HEK293T (cell line): ENCODE results near the gene NDUFA13.

Experiments used
- CTCF ChIA-PET: fragments of 350-600 bp; formaldehyde crosslinking; extraction: SDS; loops from one replicate; lab custom pipeline; 2021; ENCODE audit warnings: antibody characterized with exemption, inconsistent platforms; lab: Yijun Ruan, JAX
- POLR2A ChIA-PET: fragments of 350-600 bp; formaldehyde crosslinking; extraction: SDS; loops from one replicate; lab custom pipeline; 2020; ENCODE audit warnings: antibody characterized with exemption, inconsistent platforms; lab: Yijun Ruan, JAX
- DNase-seq: peaks from one replicate; pipeline ENCODE4 v3.0.0; 2012; ENCODE audit warnings: mixed read lengths; ENCODE audit errors: extremely low spot score
- ARNT ChIP-seq: fragments of 450-650 bp; IDR thresholded peaks from 2 replicates; pipeline ENCODE4 v1.6.1; 2017; ENCODE audit warnings: mild to moderate bottlenecking
- BHLHE40 ChIP-seq: fragments of 450-650 bp; IDR thresholded peaks from 2 replicates; pipeline ENCODE4 v1.6.1; 2016; ENCODE audit warnings: mild to moderate bottlenecking, moderate library complexity, borderline replicate concordance
- CTBP1 ChIP-seq: fragments of 450-650 bp; IDR thresholded peaks from 2 replicates; pipeline ENCODE4 v1.6.1; 2016; ENCODE audit warnings: borderline replicate concordance
- ELF4 ChIP-seq: fragments of 450-650 bp; IDR thresholded peaks from 2 replicates; pipeline ENCODE4 v1.6.1; 2017; ENCODE audit warnings: antibody characterized with exemption
- FOXA1 ChIP-seq: fragments of 450-650 bp; IDR thresholded peaks from 2 replicates; pipeline ENCODE4 v1.6.1; 2016; ENCODE audit warnings: mild to moderate bottlenecking
- FOXK2 ChIP-seq: fragments of 450-650 bp; IDR thresholded peaks from 2 replicates; pipeline ENCODE4 v1.6.1; 2016; ENCODE audit warnings: mild to moderate bottlenecking
- FOXM1 ChIP-seq: fragments of 450-650 bp; IDR thresholded peaks from 2 replicates; pipeline ENCODE4 v1.6.1; 2017; ENCODE audit warnings: mild to moderate bottlenecking, borderline replicate concordance
- HDGF ChIP-seq: fragments of 450-650 bp; IDR thresholded peaks from 2 replicates; pipeline ENCODE4 v1.6.1; 2017; ENCODE audit warnings: antibody characterized with exemption, borderline replicate concordance
- L3MBTL2 ChIP-seq: fragments of 450-650 bp; conservative IDR thresholded peaks from 2 replicates; pipeline ENCODE4 v1.6.1; 2016; ENCODE audit warnings: mild to moderate bottlenecking
- LEF1 ChIP-seq: fragments of 450-650 bp; IDR thresholded peaks from 2 replicates; pipeline ENCODE4 v1.6.1; 2017; ENCODE audit warnings: mild to moderate bottlenecking, borderline replicate concordance
- NFRKB ChIP-seq: fragments of 450-650 bp; IDR thresholded peaks from 2 replicates; pipeline ENCODE4 v1.6.1; 2016; ENCODE audit warnings: mild to moderate bottlenecking, moderate library complexity
- SP1 ChIP-seq: fragments of 450-650 bp; IDR thresholded peaks from 2 replicates; pipeline ENCODE4 v1.6.1; 2017
- SUZ12 ChIP-seq: fragments of 450-650 bp; IDR thresholded peaks from 2 replicates; pipeline ENCODE4 v1.6.1; 2016; ENCODE audit warnings: mild to moderate bottlenecking
- TARDBP ChIP-seq: fragments of 450-650 bp; IDR thresholded peaks from 2 replicates; pipeline ENCODE4 v1.6.1; 2016
- ZNF384 ChIP-seq: fragments of 450-650 bp; IDR thresholded peaks from 2 replicates; pipeline ENCODE4 v1.6.1; 2016
- TF ChIP-seq, protein P1 (sequence below): fragments of 450-650 bp; IDR thresholded peaks from 2 replicates; pipeline ENCODE4 v1.6.1; 2016

Gene NDUFA13

GRCh38 chr19:19488875-19489690 lies 26.9 kb upstream of the NDUFA13 start:
- ChIA-PET POLR2A (interaction anchor here (1.6 to 1.7 kb wide), 2 partner anchors 104 to 124 kb away, joined by 5 to 6 read pairs; no protein-coding TSS in a partner anchor), CTCF (interaction anchor here (1.0 to 4.2 kb wide), 4 partner anchors 10 to 128 kb away, joined by 3 to 19 read pairs (median 8); no protein-coding TSS in a partner anchor)
- TF ChIP-seq FOXA1: no peak
- TF ChIP-seq, protein P1, sequence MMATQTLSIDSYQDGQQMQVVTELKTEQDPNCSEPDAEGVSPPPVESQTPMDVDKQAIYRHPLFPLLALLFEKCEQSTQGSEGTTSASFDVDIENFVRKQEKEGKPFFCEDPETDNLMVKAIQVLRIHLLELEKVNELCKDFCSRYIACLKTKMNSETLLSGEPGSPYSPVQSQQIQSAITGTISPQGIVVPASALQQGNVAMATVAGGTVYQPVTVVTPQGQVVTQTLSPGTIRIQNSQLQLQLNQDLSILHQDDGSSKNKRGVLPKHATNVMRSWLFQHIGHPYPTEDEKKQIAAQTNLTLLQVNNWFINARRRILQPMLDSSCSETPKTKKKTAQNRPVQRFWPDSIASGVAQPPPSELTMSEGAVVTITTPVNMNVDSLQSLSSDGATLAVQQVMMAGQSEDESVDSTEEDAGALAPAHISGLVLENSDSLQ: peak; percentile 63
- peak; percentile 65 for DNase-seq

- TF ChIP-seq ELF4 (no peak), FOXA1 (no peak), FOXM1 (no peak), ARNT (no peak), LEF1 (no peak), NFRKB (no peak), HDGF (no peak), ZNF384 (no peak), SP1 (no peak), TARDBP (no peak), BHLHE40 (no peak)
- TF ChIP-seq, protein P1: no peak
- ChIA-PET CTCF (interaction anchor here (0.6 to 4.2 kb wide), 6 partner anchors 11 to 316 kb away, joined by 3 to 19 read pairs (median 6); no protein-coding TSS in a partner anchor), POLR2A (interaction anchor here (1.6 to 1.7 kb wide), 2 partner anchors 104 to 125 kb away, joined by 5 to 6 read pairs; no protein-coding TSS in a partner anchor)
- no peak for DNase-seq
These were observed 26.2 kb upstream of the NDUFA13 start for GRCh38 chr19:19489804-19490204.

DNA sequence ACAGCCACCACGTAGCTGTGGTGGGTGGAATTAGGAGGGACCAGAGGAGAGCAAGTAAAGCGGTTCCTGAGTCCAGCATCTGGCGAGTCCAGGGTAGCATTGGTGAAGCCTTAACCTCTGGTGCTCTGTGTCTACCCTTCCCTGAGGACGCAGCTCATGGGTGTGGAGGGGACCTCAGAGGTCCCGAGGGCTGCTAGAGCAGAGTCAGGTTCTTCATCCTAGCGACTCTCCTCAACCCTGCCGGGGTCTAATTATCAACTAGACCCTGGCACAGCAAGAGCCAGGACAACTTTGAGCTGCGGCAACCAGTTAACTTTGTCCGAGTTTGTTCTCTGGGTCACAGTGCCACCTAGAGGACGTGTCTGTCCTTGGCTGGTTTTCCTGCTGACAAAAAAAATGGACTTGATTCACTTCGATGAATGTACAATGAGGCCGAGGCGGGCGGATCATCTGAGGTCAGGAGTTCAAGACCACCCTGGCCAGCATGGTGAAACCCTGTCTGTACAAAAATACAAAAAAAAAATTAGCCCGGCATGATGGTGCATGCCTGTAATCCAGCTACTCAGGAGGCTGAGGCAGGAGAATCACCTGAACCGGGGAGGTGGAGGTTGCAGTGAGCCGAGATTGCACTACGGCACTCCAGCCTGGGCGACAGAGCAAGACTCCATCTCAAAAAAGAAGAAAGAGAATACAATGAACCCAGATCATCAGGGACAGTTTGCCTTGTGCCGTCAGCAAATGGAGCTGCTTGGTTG lies 25.6 kb upstream of the NDUFA13 start:
- TF ChIP-seq ELF4 (no peak), ZNF384 (peak; percentile 43; the same call in 1 of the 2 replicates), NFRKB (no peak)
- CTCF ChIA-PET: interaction anchor here (0.6 to 4.2 kb wide), 9 partner anchors 11 to 316 kb away, joined by 3 to 19 read pairs (median 4); no protein-coding TSS in a partner anchor
- POLR2A ChIA-PET: interaction anchor here (1.6 to 1.7 kb wide), 3 partner anchors 85 to 126 kb away, joined by 5 to 8 read pairs (median 6); partner anchors contain the start of gene GATAD2A
- peak; percentile 85 for DNase-seq

GRCh38 chr19:19491321-19492025 lies 24.6 kb upstream of the NDUFA13 start:
- DNase-seq: no peak
- TF ChIP-seq ARNT (no peak), ELF4 (no peak), FOXA1 (no peak), LEF1 (no peak), SP1 (no peak), CTBP1 (no peak), SUZ12 (no peak), L3MBTL2 (no peak), TARDBP (no peak), HDGF (no peak), FOXK2 (no peak), NFRKB (no peak), ZNF384 (no peak), FOXM1 (no peak)
- TF ChIP-seq, protein P1: no peak
- ChIA-PET CTCF (interaction anchor here (0.6 to 4.2 kb wide), 2 partner anchors 127 to 288 kb away, joined by 3 to 19 read pairs; no protein-coding TSS in a partner anchor), POLR2A (interaction anchor here (1.7 kb wide), 1 partner anchor 86 kb away, joined by 8 read pairs; the partner anchor contains the start of gene GATAD2A)

GRCh38 chr19:19492026-19492610 lies 23.9 kb upstream of the NDUFA13 start:
- ChIA-PET POLR2A (no interaction called here), CTCF (no interaction called here)
- DNase-seq: no peak
- TF ChIP-seq LEF1 (no peak), NFRKB (no peak), SUZ12 (no peak), FOXK2 (no peak), SP1 (no peak), HDGF (no peak), FOXA1 (no peak), ARNT (no peak), ELF4 (no peak), CTBP1 (no peak), ZNF384 (no peak), L3MBTL2 (no peak)
- TF ChIP-seq, protein P1: no peak
